ENCODE measurements around the gene IL34. TPM values are rescaled to one million over a fixed set of nuclear protein-coding genes. Genes with fewer than 3 reads are reported as not detected.

The IL34 gene
- total RNA-seq, 1 donor: 1.7 TPM

DNA sequence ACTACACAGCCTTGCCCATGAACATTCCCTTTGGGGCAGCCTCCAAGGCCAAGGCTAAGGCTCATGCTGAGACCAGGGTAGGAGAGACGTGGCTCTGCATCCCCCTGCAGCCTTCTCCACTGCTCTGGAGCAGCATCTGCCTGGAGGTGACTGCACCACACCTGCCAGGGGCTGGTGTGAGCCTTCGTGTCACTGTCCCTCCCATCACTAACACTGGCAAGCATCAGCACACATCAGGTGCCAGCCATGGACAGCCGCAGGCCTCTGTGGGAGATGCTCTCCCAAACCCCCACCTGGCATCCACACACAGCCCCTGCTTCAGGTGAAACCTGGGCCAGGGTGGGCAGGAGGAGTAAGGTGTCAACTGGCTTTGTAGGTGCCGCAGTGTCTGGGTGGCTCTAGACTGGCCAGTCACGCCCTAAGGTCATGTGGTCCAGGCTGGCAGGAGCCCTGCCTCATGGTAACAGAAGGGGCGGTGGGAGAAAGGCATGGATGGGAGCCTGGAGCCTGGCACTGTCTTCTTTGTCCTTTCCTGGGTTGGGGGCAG lies 57.5 kb downstream of the IL34 start:
- DNase-seq (ENCODE audit: low read depth): no peak
- no peak overlapping the region for H3K4me3 ChIP-seq (ENCODE audit: low read depth, low read length)
- TF ChIP-seq, protein P1, sequence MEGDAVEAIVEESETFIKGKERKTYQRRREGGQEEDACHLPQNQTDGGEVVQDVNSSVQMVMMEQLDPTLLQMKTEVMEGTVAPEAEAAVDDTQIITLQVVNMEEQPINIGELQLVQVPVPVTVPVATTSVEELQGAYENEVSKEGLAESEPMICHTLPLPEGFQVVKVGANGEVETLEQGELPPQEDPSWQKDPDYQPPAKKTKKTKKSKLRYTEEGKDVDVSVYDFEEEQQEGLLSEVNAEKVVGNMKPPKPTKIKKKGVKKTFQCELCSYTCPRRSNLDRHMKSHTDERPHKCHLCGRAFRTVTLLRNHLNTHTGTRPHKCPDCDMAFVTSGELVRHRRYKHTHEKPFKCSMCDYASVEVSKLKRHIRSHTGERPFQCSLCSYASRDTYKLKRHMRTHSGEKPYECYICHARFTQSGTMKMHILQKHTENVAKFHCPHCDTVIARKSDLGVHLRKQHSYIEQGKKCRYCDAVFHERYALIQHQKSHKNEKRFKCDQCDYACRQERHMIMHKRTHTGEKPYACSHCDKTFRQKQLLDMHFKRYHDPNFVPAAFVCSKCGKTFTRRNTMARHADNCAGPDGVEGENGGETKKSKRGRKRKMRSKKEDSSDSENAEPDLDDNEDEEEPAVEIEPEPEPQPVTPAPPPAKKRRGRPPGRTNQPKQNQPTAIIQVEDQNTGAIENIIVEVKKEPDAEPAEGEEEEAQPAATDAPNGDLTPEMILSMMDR (IDR thresholded peaks at IDR 0.05; ENCODE audit: insufficient read depth, low read depth, low read length): no peak

DNA sequence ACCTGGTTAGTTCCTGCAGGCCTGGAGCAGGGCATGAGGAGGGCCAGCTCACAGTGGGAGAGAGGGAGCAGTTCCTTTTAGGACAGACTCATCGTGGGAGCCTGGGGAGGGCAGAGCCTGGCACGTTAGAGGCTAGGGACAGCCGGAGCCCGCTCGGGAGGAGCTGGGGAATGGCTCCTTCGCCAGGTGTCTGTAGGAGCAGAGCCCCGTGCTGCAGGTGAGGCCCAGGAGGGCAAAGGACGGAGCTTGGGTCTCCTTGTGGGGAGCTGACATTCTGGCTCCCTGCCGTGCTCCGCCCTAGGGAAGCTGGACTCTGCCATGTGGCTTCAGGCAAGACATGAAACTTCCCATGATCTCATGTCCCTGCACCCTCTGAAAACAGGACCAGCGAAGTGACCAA lies 58.2 kb downstream of the IL34 start:
- no peak for DNase-seq (ENCODE audit: low read depth)
- H3K4me3 ChIP-seq (ENCODE audit: low read depth, low read length): no peak overlapping the region
- TF ChIP-seq, protein P1 (IDR thresholded peaks at IDR 0.05; ENCODE audit: insufficient read depth, low read depth, low read length): no peak

DNA sequence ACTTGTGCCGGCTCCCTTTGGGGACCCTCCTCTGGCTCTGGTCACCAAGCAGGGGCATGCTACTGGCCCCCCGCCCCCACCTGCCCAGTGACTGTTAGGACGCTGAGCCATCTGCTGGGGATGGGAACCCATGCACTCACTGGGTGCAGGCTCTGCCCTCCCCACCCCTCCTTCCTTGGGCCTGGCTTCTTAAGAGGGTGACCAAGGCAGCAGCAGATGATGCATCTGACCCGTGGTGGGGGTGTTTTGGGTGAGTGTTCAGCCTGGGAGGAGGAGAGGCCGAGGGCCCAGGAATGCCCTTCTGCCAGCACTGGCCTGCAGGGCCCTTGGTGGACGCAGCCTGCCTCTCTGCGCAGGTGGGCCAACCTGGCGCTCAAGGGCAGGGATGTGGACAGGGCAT lies 58.7 kb downstream of the IL34 start:
- DNase-seq (ENCODE audit: low read depth): no peak
- no peak overlapping the region for H3K4me3 ChIP-seq (ENCODE audit: low read depth, low read length)
- TF ChIP-seq, protein P1 (IDR thresholded peaks at IDR 0.05; ENCODE audit: insufficient read depth, low read depth, low read length): no peak

DNA sequence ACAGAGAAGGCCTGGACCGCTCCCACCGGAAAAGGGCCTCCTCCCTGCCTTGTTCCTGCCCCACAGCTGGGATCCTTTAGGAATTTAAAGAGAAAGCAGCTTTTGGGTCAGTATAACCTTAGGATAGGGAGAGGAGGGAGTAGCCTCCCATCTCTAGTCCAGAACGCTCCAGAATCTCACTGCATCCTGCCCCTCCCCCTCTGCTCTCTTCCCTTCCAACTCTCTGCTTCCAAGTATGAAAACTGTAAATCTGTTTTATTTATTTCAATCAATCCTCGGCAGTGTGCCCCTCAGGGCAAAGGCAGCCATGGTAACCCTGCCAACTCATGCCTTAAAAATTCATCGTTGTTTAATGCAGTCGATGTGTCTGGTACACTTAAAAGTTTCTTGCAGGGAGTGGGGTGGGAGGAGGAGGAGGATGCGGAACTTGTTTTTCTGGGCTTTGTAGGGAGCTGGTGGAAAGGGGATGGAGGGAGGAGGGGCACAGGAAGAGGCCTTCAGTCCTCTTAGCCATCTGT lies 60.6 kb downstream of the IL34 start:
- DNase-seq (ENCODE audit: low read depth): peak; percentile 93
- TF ChIP-seq, protein P1 (IDR thresholded peaks at IDR 0.05; ENCODE audit: insufficient read depth, low read depth, low read length): no peak
- H3K4me3 ChIP-seq (ENCODE audit: low read depth, low read length): no peak overlapping the region

DNA sequence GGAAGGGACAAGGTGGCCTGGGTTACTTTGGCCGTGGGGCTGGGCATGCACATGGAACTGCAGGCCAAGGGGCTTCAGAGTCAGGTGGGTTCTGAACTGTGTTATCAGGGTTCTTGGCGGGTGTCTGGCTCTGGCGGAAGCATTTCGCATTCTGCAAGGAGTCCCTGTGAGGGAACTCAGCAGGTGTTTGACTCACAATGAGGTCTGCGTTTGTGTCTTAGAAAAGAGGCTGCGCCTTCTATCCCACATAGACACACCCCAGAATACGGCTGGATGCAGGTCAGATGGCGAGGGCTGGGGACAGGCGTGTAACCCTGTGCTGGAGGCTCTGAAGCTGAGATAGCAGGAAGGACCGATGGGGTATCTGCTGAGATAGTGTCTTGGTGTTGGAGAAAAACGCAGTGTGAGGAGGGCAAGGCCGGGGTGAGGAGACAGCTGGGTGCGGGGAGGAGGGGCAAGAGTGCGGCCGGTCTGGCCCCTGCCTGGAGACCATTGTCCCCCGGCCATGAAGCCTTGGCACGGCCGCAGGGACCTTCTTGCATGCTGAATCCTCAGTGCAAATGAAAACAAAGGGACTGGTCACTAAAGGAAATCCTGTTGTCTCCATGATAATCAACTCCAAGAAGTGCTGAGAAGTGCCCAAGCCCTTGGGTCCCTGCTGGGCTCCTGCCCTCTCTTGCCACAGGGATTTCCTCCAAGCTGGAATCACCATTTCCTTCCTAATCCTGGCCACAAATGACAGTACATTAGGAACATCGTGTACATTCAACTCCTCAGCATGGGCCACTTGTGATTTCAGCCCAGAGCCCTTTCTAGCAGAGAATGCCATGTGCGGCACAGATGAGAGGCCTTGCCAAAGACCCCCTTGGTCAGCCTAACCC lies 62.2 kb downstream of the IL34 start:
- DNase-seq (ENCODE audit: low read depth): no peak
- TF ChIP-seq, protein P1 (IDR thresholded peaks at IDR 0.05; ENCODE audit: insufficient read depth, low read depth, low read length): no peak
- H3K4me3 ChIP-seq (ENCODE audit: low read depth, low read length): no peak overlapping the region

DNA sequence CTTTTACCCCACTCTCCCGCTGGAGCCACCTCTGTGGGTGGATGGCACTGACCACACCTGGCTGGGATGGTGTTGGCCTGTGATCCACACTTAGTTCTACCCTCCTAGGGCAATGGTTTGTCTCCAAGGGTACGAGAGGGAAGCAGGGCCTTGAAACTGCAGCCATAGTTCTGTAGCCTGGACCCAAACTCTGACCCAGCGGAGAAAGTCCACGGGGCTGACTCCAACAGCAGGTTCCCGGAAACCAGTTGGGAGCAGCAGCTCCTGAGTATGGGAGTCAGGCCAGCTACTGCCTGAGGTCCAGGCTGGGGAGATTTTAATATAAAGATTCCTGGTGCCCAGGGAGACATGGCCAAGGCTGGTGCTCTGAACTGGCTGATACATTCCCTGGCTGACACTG lies 63.1 kb downstream of the IL34 start:
- no peak for DNase-seq (ENCODE audit: low read depth)
- TF ChIP-seq, protein P1 (IDR thresholded peaks at IDR 0.05; ENCODE audit: insufficient read depth, low read depth, low read length): no peak

More for the DNA sequence above, 63.1 kb downstream of the IL34 start:
- no peak overlapping the region for H3K4me3 ChIP-seq (ENCODE audit: low read depth, low read length)

Data from fibroblast of villous mesenchyme (primary cell).